Fibroblast of peridontal ligament (primary cell): ENCODE results near the gene ENTPD2.

ENCODE experiments used
- DNase-seq: peaks from one replicate; pipeline ENCODE4 v3.0.0-alpha.2; 2010; ENCODE audit errors: extremely low read depth

ENTPD2 gene

DNA sequence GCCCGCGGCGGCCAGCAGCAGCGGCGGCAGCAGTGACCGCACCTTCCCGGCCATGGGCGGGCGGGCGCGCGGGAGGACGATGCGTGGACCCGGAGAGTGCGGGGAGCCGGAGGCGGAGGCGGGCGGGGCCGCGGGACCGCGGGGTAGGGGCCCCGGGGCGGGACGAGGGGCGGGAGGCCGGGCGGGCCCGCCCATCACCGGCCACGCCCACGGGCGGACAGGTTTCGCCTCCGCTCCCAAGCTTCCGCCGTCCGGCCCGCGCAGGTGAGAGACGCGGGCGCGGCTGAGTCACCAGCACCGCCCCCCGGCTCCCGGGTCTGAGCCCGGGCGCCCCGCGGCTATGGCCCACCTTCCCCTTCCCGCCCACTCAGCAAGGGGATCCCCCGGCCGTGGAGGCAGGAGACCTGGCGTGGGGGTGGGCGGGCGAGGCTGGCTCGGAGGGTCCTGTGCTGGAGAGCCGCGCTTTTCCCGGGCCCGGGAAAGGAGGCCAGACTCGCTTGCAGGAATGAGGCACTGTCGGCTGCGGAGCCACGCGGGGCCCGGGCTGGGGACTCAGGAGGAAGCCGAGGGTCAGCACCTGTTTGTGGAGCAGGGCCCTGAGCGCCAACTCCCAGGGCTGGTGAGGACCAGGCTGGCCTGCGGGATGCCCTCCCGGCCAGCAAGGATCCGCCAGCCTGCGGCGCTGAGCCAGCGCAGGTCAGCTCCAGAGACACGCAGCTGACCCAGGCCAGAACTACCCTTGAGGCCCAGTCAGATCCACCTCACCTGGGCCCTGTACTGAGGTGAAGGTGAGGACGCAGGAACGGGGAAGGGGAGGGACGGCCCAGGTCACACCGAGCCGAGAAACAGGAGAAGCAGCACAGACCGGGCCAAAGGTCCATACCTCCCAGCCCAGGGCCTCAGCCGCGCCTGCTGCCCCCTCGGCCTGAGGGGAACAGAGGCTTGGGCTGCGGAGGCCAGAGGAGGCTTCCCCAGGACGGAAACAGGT, at the start of gene ENTPD2:
TSS of gene ENTPD2 (minus strand) at position 118 of the 988 bp plus-strand sequence. CDS start at position 54, 64 bp downstream.
- no peak for DNase-seq

DNA sequence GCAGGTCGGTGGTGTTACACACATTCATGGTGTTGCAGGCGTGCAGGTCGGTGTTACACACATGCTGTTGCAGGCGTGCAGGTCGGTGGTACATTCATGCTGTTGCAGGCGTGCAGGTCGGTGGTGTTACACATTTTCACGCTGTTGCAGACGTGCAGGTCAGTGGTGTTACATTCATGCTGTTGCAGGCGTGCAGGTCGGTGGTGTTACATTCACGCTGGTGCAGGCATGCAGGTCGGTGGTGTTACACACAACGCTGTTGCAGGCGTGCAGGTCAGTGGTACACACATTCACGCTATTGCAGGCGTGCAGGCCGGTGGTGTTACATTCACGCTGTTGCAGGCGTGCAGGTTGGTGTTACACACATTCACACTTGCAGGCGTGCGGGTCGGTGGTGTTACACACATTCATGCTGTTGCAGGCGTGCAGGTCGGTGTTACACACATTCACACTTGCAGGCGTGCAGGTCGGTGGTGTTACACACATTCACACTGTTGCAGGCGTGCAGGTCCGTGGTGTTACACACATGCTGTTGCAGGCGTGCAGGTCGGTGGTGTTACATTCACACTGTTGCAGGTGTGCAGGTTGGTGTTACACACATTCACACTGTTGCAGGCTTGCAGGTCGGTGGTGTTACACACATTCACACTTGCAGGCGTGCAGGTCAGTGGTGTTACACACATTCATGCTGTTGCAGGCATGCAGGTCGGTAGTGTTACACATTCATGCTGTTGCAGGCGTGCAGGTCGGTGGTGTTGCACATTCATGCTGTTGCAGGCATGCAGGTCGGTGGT, 49.5 kb upstream of the ENTPD2 start:
- no peak for DNase-seq

DNA sequence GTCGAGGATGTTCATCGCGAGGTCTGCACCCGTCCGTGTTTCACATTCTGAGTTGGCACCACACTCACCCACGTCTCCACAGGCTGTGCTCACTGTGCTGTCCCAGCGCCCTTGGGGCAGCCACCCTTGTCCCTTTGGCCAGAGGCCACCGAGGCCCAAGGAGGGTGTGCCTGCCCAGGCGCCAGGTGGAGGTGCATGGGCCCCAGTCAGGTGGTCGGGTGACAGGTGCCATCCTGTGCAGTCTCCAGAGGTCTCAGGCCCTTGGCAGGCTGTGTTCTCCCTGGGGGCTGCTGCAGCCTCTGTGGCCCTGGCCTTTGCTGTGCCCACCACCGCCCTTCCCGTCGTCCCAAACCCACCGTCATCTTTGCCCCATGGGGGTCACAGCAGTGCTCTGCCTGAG, 45.4 kb upstream of the ENTPD2 start:
- no peak for DNase-seq

DNA sequence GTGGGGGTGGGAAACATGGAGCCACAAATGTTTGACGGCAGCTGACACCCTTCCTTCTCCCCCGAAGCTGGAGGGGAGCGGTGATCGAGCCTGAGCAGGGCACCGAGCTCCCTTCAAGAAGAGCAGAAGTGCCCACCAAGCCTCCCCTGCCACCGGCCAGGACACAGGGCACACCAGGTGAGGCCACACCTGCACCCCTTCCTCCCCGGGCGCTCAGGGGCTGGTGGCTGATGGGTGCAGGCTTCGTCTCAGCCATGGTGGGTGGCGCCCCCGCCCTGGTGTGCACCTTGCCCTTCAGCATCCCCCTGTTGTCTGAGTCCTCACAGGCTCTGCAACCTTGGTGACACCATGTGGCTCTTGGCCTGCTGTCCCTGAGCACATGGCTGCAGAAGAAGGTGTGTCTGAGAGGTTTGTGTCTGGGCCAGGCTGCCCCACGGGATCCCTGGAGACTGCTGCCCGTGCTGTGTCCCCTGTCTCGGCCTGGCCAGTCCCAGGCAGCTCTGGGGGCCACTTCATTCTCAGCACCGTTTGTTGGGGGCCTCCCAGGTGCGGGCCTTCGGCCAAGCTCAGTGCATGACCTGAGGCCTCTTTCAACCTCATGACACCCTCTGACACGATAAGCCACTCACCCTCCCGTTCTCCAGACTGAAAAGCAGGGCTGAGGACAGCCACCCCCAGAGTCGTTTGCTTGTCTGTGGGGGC, 44.1 kb upstream of the ENTPD2 start:
- no peak for DNase-seq

DNA sequence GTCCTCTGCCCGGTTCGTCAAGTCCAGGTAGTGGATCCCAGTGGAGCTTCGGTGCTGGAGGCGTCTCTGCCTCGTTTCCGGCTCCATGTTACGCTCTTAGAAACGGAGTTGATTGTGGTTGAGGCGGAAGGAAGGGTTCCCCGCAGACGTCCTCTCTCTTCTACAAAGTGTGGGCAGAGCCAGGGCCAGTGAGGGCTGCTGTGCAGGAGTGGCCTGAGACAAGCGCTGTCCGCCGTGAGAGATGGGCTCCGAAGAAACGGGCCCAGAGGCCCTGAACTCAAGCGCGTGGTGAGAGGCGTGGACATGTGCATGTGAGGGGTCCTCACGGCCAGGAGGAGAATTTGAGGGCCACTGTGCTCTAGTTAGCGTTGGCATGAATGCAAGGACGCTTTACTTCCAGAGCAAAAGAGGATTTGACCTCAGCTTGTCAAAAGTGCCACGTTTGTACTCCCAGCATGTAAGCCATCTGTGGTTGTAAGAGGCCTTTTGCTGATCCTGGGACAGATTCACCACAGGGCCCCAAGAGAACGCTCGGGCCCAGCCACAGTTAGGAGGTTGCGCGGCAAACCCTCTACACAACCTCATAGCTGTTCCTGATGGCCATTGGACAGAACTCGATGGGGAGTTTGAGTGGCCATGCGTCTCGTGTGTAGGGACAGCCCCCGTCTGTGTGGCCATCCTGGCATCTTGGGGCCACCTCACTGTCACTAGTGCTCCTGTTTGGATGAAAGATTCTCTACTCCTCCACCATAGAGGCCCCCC, 43.1 kb upstream of the ENTPD2 start:
- no peak for DNase-seq

DNA sequence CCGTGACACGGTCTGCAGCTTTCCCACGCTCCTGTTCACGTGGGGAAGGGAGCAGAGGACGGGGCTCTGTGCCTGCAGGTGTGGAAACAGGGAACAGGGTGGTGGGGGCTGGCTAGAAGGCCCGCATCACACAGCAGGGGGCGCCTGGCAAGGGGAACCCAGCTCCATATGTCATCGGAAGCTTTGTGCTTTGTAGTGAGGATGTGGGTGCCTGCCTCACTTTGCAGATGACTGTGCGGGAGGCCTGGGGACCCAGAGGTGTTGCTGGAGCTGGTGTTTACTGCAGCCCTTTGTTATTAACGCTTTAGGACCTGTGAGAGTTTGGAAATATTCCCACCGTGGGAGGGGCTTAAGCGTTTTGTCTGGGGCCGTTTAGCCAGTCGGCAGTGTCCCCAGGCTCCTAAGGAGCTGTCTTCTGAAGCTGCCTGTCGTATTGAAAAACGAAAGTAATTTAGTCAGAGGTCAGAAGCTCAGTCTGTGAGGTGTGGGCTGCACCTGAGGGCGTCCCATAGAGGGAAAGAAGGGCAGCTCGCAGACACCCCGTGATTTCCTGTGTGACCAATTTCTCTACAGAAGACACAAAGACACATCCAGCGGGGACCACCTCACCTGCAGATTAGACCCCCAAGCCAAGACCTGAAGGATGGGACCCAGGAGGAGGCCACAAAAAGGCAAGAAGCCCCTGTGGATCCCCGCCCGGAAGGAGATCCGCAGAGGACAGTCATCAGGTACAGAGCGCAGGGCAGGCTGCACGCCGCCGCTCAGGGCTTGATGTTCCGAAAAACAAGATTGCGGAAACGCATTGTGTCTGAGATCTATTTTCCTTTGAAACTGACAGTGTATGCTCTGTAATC, 42.0 kb upstream of the ENTPD2 start:
- no peak for DNase-seq

DNA sequence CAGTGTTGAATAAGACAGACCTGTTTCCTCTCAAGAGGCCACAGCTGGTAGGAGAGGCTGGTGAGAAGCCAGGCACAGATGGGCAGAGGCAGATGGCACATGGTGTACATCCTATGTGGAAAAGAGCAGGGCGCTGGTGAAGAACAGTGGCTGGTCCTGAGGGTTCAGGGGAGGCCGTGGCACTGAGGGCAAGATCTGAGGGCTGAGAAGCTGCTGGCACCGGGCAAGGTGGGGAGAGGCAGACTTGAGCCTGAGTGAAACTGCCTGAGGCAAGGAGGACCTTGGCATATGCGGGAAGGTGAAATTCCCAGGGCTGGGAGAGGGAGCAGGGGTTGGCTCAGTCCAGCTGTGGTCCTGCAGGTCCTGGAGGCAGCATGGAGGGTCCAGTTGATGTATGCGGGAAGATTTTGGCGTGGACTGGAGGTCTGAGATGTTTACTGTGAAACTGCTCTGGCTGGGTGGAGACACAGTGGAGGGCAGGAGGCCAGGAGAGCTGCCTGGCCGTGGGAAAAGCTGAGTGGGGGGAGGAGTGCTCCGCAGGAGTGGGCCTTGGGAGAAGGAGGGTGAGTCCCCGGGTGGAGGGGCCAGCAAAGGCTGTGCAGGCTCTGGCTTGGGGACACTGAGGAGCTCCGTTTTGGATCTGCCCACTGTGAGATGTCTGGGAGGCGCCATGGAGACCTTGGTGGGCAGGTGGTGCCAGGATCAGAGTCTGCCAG, 35.5 kb upstream of the ENTPD2 start:
- DNase-seq = no peak

DNA sequence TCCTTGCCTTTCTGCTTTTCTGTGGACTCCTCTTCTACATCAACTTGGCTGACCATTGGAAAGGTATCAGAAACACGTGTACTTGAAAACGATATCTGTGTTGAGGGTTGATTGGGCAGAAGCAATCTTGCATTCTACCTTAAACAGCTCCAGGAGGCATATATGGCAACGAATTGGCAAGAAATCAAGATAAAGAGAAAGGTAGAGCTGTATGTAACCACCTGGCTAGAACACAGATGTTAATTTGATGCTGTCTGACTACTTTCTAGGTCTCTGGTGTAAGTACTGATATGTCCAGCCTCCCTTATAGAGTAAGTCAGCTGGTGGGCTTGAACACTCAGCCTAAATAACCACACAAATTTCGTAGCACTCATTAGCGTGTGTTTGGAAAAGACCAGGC, 34.3 kb upstream of the ENTPD2 start:
- no peak for DNase-seq

DNA sequence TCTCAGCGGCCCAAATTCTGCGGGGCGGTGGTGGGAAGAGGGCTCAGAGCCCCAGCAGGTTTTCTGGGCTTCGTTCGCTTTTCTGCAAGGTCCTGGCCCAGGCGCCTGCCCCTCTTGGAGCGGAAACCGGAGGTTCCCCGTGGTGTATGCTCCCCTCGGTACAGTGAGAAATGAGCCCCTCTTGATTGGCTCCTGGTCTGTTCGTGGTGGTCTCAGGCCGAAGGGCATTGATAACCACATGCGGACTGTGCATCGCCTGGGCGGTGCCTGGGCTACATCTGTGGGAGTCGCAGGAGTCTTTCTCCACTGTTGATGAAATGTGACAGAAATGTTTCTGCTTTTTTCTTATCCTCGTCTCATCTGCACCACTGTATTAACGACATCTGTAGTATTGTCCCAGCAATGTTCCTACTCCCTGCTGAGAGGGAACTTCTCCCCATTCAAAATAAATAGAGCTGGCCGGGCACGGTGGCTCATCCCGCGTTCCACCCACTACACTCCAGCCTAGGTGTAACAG, 33.6 kb upstream of the ENTPD2 start:
- DNase-seq = no peak

DNA sequence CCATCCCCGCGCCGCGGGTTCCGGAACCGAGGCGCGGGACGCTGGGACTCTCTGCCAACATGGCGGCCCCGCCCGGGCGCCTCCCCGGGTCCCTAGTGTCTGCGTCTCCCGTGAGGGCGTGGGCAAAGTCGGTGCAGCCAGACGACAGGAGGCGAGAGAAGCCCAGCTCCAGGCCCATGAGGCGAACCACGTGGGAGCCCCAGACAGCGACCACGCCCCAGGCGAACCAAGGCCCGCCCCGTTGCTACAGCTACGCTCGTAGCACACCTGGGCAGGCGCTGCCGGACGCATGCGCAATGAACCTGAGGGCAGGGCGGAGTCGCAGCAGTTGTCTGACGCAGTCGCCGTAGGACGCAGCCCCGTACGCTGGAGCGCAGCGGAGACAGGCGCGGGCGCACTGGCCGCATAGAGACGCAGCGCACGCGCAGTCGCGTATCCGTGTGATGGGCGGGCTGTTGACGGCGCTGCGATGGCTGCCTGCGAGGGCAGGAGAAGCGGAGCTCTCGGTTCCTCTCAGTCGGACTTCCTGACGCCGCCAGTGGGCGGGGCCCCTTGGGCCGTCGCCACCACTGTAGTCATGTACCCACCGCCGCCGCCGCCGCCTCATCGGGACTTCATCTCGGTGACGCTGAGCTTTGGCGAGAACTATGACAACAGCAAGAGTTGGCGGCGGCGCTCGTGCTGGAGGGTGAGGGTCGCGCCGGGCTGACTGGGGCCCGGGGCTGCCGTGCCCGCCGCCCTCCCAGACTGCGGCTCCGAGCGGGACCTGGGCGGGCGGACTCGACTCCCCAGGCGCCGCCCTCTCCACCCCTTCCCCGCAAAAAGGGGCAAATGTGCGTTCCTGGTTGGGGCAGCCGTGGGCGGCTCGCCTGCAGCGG, 32.9 kb upstream of the ENTPD2 start, which contains the start of gene MAN1B1:
TSS of gene MAN1B1 (plus strand) at position 455 of the 878 bp plus-strand sequence. CDS start at position 470, 15 bp downstream.
- DNase-seq = peak; percentile 97

DNA sequence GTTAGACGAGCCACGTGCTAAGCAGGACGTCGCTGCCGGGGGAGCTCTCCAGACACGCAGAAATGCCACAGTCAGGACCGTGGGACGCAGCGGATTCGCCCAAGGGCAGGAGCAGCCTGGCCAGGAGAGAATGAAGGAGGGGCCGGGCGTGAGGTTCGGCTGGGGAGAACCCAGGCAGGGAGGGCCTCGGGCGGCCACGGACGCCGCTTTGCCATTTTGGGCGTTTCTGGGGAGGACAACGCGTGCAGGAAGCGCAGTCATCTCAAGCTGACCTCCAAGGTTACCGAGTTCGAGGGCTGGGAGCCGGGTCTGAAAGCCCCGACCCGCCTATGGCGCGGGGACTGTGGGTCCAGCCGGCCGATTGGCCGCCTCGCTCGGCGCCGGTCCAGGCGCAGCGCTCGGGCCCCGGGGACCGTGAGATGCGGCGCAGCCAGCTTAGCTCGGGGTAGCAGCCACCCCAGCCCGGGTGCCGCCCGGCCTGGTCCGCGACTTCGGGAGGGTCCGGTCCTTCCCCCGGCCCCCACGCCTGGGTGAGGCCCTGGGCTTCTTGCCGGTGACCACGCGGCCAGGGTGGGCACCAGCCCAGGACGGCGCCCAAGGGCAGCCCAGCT, 32.2 kb upstream of the ENTPD2 start:
- DNase-seq = peak; percentile 29

DNA sequence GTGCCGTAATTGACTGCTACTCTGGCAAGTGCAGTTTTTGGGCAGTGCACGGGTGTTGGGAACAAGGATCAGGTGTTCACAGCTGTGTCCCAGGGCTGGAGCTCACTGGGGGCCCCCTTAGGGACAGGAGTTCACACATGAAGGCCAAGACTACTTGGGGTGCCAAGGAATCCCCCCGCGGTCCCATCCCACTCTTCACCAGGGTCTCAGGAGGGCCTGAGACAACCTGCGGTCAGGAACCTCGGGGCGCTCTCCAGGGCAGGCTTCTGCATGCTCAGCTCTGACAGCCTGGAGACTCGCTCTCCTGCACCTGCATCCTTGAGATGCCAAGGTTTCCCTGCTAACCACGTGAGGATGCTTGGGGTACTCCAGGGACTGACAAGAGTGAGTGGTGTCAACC, 30.7 kb upstream of the ENTPD2 start:
- no peak for DNase-seq

DNA sequence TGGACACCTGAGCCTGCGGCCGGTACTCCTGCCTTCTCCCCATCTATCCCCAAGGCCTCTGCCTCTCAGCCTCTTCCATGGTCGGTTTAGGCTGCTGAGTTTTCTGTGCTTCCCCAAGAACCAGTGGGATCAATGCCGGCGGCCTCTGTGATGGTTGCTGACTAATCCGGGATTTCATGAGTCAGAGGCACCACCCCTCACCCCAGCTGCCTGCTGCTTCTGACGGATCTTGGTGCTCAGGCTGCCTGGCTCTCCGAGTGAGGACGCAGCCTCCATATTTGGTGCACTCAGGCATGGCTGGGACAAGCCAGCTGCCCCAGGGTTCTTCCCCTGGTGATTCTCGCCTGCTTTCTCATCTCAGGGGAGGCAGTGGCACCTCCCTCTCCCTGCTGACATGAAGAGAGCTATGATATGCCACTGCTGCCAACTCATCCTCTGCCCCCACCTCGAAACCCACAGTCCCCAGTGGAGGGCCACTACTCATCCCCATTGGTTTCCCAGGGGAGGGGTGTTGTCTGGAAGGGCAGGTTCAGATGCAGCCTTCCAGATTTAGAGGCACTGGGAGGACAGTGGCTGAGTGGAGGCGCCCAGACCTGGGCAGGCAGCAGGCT, 29.6 kb upstream of the ENTPD2 start:
- DNase-seq = peak; percentile 95

DNA sequence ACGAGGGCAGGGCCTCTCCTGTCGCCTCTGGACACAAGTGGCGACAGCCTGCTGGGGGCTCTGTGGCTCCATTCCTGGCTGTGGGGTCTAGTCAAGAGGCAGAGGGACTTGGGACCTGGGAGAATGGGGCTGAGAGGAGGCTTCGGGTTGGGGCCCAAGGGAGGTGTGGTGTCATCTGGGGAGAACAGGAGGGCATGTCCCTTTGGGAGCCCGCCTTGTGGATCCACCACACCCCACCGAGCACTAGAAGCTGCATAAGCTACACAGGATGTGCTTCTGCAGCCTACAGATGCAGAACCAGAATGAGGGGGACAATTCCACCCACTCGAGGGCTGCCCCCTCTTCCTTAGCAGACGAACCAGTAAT, 29.0 kb upstream of the ENTPD2 start:
- DNase-seq = no peak

DNA sequence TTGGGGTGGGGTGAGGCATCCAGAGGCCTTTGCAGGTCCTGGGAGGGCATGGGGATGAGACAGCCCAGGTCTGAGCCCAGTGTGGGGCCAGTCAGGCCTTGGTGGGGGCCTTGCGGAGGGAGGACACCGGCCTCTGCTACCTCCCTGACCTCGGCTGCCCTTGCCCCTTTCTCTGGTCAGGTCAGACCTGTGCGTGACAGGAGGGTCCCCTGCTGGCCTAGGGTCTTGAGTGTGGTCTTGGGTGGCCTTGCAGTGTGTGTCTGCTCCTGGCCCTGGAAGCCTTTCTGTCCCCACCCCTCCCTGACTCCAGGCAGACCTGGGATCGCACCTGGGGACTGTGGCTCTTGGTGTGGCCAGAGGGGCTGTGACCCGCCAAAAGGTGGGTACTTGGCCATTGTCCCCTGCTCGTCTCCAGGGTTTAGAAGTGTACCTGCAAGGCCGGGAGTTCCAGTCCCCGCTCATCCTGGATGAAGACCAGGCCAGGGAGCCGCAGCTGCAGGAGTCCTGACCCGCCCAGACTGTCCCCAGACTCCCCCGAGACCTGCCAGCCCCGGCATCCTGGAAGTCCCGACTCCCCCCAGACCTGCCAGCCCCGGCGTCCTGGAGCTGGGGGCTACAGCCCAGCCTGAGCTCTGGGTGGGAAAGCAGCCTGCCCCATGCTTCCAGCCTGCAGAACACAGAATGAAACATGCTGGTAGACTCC, 28.5 kb upstream of the ENTPD2 start:
- DNase-seq = no peak

DNA sequence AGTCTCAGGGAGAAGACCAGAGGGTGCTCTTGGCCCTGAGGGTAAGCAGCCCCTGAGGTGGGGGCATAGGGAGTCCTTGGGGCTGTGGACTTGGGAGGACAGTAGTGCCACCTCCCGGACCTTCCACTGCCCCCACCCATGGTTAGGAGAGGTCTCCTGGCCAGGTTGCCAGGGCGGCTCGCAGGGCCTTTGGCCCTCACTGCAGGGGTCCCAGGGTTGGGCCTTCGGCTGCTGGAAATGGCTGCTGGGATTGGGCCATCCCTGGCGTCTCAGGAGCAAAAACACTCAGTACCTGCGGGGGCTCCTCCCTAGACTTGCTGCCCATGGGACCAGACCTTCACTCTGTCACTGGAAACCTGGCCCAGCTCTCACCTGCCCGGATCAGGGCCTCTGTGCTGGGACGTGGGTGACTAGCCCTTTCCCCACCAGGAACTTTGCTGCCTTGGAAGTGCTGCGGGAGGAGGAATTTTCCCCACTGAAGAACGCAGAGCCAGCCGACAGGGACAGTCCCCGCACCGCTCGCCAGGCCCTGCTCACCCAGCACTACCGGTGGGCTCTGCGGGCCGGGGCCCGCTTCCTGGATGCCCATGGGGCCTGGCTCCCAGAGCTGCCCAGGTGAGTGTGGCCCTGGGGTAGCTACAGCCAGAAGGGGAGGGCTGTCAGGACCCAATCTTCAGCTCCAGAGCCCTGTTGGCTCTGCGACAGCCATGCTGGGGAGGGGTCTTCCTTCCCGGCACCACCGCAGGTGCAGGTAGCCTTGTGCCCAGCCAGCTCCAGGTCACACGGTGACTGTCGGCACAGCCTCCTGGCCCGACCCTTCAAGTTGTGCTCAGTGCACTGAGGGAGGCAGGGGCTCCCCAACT, 26.6 kb upstream of the ENTPD2 start:
- DNase-seq = no peak
